HG03175 (cell line): Measurements from ENCODE around the gene CLMP.

Experiments used
- ATAC-seq: cut with Tn5 transposase; IDR thresholded peaks from one replicate; pipeline ENCODE4 v1.9.1; 2021; ENCODE audit warnings: mild to moderate bottlenecking, moderate library complexity; ENCODE audit not compliant: unreplicated experiment

CLMP gene

DNA sequence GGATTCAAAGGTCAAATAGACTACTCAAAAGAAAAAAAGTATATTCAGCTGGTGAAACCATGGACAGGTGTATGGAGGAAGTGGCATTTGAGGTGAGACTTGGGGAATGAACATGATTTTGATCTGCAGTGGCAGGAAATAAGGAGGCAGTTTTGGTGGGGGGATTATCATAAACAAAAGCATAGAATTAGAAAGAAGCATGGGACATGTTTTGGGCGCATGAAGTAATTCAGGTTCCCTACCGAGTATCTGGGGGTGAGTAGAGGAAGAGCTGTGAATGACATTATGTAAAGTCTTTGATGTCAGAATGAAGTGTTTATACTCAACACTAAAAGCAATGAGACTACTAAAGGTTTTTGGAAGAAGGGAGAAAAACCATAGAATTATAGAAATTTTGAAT is 3.1 kb downstream of the CLMP start:
- ATAC-seq: no peak

GRCh38 chr11:123190518-123190917 is 4.5 kb downstream of the CLMP start:
- no peak for ATAC-seq

DNA sequence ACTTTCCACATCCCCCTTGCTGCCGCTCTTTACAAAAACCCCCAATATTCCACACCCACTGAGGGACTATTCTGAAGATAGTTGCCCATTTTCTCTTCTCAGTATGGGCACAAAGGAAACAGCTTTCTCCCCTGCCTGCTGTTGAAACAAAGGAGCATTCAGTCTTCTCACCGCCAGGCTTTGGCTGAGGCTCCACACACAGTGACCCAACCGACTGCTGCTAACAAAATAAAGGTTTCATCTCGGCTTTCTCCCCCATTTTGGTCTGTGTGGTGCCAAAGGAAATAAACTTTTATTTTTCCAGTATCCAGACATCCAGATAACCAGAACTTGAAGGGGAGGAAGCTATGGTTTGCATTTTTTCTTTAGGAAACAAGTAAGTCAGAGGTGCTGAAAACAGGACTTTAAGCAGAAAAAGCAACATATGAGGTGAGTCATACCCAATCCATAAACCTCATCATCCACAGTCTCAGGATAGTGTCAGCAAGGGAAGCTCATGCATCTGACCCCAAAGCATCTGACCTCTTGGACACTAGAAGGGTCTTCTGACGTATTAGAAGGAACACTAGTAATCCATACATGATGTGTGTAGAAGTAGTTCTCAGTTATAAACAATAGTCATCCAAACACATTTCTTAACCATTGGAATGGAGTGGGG is 6.4 kb downstream of the CLMP start:
- ATAC-seq: no peak

- no peak for ATAC-seq
Measured at GRCh38 chr11:123187665-123188507, 7.2 kb downstream of the CLMP start.

GRCh38 chr11:123187248-123187647 is 7.8 kb downstream of the CLMP start:
- no peak for ATAC-seq

- no peak for ATAC-seq
Measured at GRCh38 chr11:123186286-123186685, 8.8 kb downstream of the CLMP start.

DNA sequence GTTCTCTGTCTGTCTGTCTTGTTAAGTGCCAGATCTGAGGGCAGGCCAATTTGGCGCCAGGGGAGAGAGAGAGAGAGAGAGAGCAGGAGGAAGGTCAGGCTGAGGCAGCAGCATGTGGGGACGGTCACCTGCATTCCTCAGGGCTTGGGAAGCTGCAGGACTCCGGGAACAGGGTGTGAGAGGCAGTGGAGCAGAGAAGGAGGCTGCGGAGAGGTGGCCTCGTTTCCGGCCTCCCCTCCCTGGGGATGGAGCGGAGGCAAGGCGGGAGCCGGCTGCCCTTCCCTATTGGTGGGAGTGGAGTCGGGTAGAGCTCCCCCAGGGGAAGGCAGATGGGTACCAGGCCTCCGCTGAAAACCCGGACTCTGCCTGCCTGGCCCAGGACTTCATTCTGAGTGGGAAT is 9.7 kb downstream of the CLMP start:
- ATAC-seq: no peak

DNA sequence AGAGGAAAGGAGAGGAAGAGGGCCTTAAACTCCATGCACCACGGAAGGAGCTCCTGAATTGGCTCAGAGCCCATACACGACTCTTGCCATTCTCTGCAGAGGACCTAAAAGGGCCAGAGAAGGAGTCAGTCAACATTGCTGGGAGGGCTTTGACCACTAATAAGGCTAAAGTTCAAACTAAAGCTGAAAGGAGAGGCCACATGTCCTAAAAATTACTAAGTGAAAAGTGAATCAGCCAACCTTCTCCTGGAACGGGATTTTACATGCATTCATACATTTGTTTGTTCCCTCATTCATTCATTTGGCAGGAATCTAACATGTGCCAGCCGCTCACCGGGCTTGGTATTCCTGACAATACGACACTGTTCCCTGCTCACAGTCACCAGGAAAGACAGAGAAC is 10.5 kb downstream of the CLMP start:
- no peak for ATAC-seq

DNA sequence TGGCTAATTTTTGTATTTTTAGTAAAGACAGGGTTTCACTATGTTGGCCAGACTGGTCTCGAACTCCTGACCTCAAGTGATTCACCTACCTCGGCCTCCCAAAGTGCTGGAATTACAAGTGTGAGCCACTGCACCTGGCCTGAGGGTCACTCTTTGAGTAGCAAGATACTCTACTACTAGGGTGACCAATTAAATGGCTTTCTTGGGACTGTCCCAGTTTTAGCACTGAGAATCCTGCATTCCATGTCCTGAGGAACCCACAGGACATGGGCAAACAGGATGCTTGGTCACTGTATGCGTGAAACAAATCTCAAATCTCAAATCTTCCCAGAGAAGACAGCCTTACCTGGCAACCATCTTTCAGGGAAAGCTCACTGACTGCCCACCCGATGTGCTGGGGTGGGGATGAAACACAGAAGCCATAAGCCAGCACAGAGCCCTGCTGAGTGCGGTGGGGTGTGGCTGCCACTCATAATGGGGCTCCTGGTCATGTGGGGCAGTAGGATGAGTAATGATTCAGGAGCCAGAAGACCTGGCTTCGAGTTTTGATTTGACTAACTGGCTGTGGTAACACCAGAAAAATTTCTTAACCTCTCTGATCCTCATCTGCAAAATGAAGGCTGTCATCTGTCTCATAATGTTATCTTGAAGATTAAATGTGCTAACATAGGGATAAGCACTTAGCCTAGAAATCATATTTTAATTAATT is 11.5 kb downstream of the CLMP start:
- no peak for ATAC-seq

GRCh38 chr11:123181767-123182500 is 13.1 kb downstream of the CLMP start:
- no peak for ATAC-seq

DNA sequence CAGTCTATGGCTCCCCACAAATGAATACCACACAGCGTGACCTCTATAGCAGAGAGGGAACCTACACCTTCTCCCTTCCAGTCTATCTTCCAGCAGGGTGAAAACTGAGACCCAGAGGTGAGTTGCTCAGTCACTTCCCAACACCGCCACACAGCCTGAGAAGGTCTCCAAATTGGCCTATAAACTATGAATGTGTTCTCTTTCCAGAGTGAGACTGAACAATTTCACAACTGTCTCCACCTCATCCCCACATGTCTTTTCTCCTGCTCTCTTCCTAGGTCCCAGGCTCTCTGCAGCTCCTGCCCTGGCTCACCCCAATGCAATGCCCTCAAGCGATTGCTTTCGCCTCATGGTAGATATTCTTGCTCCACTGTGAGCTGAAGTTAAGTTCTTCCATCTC is 14.0 kb downstream of the CLMP start:
- no peak for ATAC-seq

DNA sequence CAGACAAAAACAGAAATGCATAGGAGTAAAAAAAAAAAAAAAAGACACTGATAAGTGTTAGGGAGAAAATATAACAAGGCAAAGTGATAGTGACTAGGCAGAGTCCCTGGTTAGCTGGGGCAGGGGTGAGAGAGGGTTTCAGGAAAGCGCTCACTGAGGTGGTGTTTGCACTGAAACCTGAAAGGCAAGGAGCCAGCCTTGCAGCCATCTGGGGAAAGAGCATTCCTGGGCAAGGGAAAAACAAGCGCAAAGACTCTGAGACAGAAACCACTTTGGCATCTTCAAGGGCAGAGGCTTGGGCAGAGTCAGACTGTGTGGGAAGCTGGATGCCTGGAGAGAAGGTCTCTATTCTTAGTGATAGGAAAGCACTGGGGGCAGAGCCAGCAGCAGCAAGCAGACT is 14.5 kb downstream of the CLMP start:
- ATAC-seq: no peak

GRCh38 chr11:123180166-123180565 is 14.9 kb downstream of the CLMP start:
- ATAC-seq: no peak

GRCh38 chr11:123179586-123179985 is 15.5 kb downstream of the CLMP start:
- ATAC-seq: no peak

- no peak for ATAC-seq
Measured at GRCh38 chr11:123178186-123178585, 16.9 kb downstream of the CLMP start.

DNA sequence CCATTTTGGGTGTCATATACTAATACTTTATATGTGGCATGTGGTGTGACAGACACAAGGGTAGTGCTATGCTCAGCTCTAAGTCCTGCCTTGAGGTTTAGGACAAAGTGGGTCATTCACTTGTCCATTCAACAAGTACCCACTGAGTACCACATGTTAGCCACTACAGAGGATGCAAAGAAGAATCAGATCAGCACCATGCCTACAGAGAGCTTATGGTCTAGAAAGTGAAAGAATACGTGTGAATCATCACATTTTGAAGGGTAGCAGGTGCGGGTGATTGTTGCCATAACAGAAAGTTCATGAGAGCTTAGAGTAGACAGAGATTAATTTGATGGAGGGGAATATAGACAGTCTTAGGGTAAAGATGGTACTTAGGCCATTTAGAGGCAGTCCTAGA is 18.3 kb downstream of the CLMP start:
- ATAC-seq: no peak

- no peak for ATAC-seq
Measured at GRCh38 chr11:123174196-123175183, 20.6 kb downstream of the CLMP start.

- no peak for ATAC-seq
Measured at GRCh38 chr11:123173856-123174186, 21.2 kb downstream of the CLMP start.

- no peak for ATAC-seq
Measured at GRCh38 chr11:123173040-123173855, 21.8 kb downstream of the CLMP start.
